GM21515 (cell line): ENCODE measurements around the gene HLCS.

Source experiments
- ATAC-seq: cut with Tn5 transposase; IDR thresholded peaks from one replicate; pipeline ENCODE4 v1.9.1; 2021; ENCODE audit not compliant: unreplicated experiment

HLCS gene

GRCh38 chr21:36729310-36729970 lies 237.0 kb downstream of the HLCS start:
- ATAC-seq = no peak

DNA sequence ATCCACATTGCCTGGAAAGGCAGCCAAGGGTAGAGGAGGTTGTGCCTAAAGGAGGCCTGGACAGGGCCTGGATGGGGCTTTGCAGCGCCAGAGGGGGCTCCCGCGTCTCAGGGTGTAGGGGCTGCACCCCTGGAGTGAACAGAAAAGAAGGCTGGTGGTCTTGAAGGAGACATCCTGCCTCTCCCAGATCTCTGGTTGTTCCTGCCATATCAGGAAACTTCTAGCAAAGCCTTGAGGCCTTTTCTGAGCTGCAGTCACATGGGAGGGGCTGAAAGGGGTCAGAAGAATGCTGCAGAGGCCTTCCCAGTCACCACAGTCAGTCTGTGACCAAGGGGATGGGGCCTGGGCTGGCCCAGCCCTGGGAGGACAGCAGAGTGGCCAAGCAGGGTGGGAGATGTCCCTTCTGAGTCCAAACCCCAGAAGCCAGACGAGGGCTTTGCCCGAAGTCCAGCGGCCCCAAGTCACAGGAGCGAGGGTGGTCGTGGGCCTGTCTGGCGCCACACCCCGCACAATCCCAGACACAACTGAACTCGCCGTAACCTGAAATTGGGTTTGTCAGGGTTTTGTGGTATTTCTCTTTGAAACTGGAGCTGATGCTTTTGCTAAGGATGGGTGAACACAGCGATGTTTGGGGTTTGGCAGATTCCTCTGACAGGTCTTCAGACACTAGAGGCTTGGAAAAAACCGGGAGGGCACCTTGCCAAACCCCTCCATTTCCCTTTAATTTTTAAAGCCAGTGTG lies 237.9 kb downstream of the HLCS start:
- ATAC-seq = no peak

GRCh38 chr21:36727866-36728265 lies 238.6 kb downstream of the HLCS start:
- ATAC-seq = no peak

DNA sequence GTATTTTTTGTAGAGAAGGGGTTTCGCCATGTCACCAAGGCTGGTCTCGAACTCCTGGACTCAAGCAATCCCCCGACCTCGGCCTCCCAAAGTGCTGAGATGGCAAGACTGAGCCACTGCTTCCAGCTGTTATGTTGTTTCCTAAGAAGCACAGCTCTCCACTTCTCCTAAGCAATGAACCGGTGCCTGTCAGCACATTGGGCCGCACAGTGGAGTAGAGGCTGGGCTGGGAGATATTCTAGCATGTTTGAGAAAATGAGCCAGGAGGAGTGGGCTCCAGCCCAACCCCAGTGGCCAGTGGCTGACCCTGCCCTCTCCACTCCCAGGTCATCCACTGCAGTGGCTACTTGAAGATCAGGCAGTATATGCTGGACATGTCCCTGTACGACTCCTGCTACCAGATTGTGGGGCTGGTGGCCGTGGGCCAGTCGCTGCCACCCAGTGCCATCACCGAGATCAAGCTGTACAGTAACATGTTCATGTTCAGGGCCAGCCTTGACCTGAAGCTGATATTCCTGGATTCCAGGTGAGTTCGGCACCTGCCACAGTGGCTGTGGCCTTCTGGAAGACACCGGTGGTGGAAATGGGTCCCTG lies 240.6 kb downstream of the HLCS start:
- no peak for ATAC-seq

DNA sequence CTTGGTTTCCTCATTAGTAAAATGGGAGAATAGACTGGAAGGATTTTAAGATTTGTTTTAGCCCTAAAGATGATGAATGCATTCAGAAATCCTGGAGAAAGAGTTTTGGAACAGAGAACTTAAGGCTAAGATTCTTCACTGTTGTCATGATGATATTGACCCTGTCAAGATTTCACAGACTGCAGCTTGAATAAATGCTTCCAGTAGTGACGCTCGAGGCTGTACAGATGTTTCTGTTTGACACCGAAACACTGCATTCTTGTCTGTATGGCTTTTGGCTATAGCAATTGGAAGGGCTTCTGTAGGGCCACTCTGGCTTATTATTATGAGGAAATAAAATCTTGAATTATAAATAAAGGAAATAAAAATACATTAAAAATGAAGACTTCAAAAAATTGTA lies 241.8 kb downstream of the HLCS start:
- ATAC-seq = no peak

DNA sequence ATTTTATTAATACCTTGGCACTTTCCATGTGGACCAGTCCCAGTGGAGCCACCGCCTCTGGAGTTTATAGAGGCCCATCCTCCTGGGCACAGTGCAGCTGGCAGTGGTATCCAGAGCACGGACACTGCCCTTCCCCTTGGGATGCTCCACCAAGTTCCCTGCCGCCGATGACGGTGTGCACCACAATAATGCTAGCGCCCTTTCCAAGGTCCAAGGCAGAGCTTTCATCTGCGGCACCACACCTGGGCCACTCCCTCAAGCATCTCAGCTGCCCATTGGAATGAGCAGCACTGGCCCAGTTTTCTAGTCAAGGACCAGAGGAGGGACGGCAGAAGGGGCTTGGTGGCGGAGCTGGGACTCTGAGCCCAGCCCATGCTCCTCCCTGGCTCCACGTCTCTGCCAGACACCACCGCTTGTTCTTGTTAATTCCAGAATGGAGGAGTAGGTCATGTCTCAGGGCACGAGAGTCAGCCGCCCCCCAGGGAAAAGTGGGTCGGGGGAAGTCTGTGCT lies 243.0 kb downstream of the HLCS start:
- no peak for ATAC-seq

GRCh38 chr21:36722370-36723368 lies 243.8 kb downstream of the HLCS start:
- ATAC-seq = no peak

DNA sequence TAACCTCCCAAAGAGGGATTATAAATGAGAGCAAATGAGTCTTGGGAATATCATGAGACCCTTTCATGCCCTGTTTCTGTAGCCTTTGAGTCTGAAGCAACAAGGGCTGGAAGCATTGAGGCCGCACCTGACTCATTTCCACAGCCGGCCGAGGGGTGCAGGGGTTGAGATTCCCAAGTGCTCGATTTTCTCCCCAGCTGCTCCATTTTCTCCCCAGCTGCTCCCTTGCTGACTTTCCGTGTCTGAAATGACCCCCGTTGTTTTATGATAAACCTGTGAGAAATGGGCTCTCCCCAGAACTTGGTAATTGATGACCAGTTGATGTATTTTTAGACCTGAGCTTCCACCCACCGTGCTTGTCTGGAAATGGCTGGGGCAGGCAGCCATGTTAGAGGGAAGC lies 244.7 kb downstream of the HLCS start:
- no peak for ATAC-seq

GRCh38 chr21:36719614-36720013 lies 246.9 kb downstream of the HLCS start:
- ATAC-seq = no peak

- ATAC-seq = no peak
These were observed 247.4 kb downstream of the HLCS start for GRCh38 chr21:36718951-36719501.

DNA sequence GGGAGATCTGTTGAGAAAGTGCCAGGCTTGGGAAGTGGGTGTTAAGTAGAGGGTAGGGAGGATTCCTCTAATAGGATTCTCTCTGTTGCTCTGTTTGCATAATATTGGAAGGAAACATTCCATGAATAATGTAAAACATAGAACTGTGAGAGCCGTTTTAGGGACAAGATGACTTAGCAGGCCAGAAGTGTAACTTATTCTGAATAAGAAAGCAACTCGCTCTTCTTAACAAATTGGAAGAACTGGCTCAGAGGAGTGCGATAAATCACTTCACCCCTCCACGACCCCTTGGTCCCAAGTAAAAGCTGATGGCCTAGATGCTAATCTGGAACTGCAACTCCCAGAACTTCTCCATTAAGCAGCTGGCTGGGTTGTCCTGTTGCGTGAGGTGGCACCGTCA lies 248.5 kb downstream of the HLCS start:
- ATAC-seq = no peak

DNA sequence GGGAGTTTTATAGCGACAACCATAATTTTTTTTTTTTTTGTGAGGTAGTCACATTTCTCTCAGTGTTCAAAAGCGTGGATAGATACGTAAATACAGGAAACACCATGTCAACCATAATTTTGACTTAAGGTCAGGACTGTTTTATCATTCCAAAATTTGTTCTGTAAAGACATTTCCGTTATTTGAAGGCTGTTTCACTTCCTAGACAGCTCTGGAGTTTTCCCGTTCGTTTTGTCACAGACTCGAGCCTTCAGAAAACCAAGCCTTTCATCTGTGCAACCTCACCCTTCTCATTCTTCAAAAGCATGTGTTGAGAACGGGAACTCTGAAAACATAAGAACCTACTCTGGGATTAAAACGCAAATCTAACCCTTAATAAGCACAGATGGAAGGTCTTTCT lies 249.6 kb downstream of the HLCS start:
- no peak for ATAC-seq

- ATAC-seq = no peak
These were observed 250.1 kb downstream of the HLCS start for GRCh38 chr21:36716387-36716786.

- ATAC-seq = no peak
These were observed 252.7 kb downstream of the HLCS start for GRCh38 chr21:36713746-36714145.

- no peak for ATAC-seq
These were observed 255.8 kb downstream of the HLCS start for GRCh38 chr21:36710729-36711048.

GRCh38 chr21:36709868-36710728 lies 256.4 kb downstream of the HLCS start:
- no peak for ATAC-seq

GRCh38 chr21:36709030-36709867 lies 257.2 kb downstream of the HLCS start:
- ATAC-seq = no peak

DNA sequence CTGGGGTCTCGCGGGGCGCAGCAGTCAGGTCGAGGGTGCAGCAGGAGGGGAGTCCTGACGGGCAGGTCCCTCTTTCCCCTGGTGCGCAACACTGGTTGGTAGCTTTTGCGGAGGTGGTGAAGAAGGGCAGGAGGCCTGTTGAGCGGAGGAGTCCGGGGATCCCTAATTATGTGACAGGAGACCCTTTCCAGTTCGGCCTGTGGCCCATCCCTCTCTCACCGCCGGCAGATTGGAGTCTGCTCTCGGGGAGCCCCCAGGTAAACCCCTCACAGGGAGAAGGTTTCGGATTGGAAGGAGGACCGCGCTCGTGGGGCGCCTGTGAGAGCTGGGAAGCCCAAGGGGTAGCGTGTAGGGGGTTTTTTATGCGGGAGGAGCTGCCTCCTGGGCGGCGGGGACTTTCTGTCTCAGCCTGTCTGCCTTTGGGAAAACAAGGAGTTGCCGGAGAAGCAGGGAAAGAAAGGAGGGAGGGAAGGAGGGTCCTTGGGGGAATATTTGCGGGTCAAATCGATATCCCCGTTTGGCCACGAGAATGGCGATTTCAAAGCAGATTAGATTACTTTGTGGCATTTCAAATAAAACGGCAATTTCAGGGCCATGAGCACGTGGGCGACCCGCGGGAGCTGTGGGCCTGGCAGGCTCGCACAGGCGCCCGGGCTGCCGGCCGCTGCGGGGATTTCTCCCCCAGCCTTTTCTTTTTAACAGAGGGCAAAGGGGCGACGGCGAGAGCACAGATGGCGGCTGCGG lies 258.0 kb downstream of the HLCS start:
- ATAC-seq = no peak
